Trophoblast cell (in vitro differentiated cells and primary cell): ENCODE data around the gene USP49.

Source experiments
- DNase-seq, 2 donors: peaks; one replicate each; pipeline ENCODE4 v3.0.0-alpha.2; 2016
- H2AFZ ChIP-seq: 2 replicates; pipeline ENCODE4 v1.6.1; 2013; ENCODE audit warnings: low read length, moderate library complexity, mild to moderate bottlenecking; ENCODE audit not compliant: insufficient read depth, poor library complexity
- H2AK5ac ChIP-seq: 2 replicates; pipeline ENCODE4 v1.6.1; 2013; ENCODE audit warnings: mild to moderate bottlenecking, low read length
- H2BK120ac ChIP-seq: 2 replicates; pipeline ENCODE4 v1.6.1; 2013; ENCODE audit warnings: low read length, mild to moderate bottlenecking, moderate library complexity; ENCODE audit not compliant: insufficient read depth, poor library complexity
- H2BK12ac ChIP-seq: 2 replicates; pipeline ENCODE4 v1.6.1; 2013; ENCODE audit warnings: mild to moderate bottlenecking, low read length, moderate library complexity
- H2BK5ac ChIP-seq: 2 replicates; pipeline ENCODE4 v1.6.1; 2013; ENCODE audit warnings: low read length, low read depth, moderate library complexity, mild to moderate bottlenecking; ENCODE audit not compliant: poor library complexity
- H3K14ac ChIP-seq: 2 replicates; pipeline ENCODE4 v1.6.1; 2013; ENCODE audit warnings: mild to moderate bottlenecking, low read length
- H3K18ac ChIP-seq: 2 replicates; pipeline ENCODE4 v1.6.1; 2013; ENCODE audit warnings: mild to moderate bottlenecking, low read length
- H3K23ac ChIP-seq: 2 replicates; pipeline ENCODE4 v1.6.1; 2013; ENCODE audit warnings: low read length
- H3K27ac ChIP-seq: 2 replicates; pipeline ENCODE4 v1.5.1; 2013; ENCODE audit warnings: low read depth, mild to moderate bottlenecking, inconsistent platforms, low read length, moderate library complexity
- H3K27me3 ChIP-seq: 2 replicates; pipeline ENCODE4 v1.6.1; 2013; ENCODE audit warnings: inconsistent platforms, mild to moderate bottlenecking, low read length, moderate library complexity; ENCODE audit not compliant: insufficient read depth
- H3K36me3 ChIP-seq, 2 experiments: 1 replicate in 1 of 2; 2 replicates in 1 of 2; pipeline ENCODE4 v1.6.1; 2013; ENCODE audit warnings: low read length in 2 of 2, mild to moderate bottlenecking in 2 of 2, moderate library complexity in 1 of 2; ENCODE audit not compliant: insufficient read depth in 2 of 2, control insufficient read depth in 1 of 2
- H3K4ac ChIP-seq: 2 replicates; pipeline ENCODE4 v1.6.1; 2013; ENCODE audit warnings: low read depth, mild to moderate bottlenecking, low read length, moderate library complexity
- H3K4me1 ChIP-seq, 2 experiments: 1 replicate in 1 of 2; 2 replicates in 1 of 2; pipeline ENCODE4 v1.6.1; 2013; ENCODE audit warnings: low read length in 2 of 2, mild to moderate bottlenecking in 2 of 2, moderate library complexity in 1 of 2; ENCODE audit not compliant: insufficient read depth in 2 of 2, control insufficient read depth in 1 of 2
- H3K4me2 ChIP-seq: 2 replicates; pipeline ENCODE4 v1.6.1; 2013; ENCODE audit warnings: inconsistent platforms, mild to moderate bottlenecking, low read length, moderate library complexity
- H3K4me3 ChIP-seq: 2 replicates; pipeline ENCODE4 v1.5.1; 2013; ENCODE audit warnings: mild to moderate bottlenecking, low read depth, low read length, inconsistent platforms
- H3K79me1 ChIP-seq: one replicate; pipeline ENCODE4 v1.6.1; 2013; ENCODE audit warnings: low read length
- H3K79me2 ChIP-seq: 2 replicates; pipeline ENCODE4 v1.6.1; 2013; ENCODE audit warnings: low read length, mild to moderate bottlenecking; ENCODE audit not compliant: control insufficient read depth, insufficient read depth, poor library complexity
- H3K9ac ChIP-seq: 2 replicates; pipeline ENCODE4 v1.6.1; 2013; ENCODE audit warnings: mild to moderate bottlenecking, low read length
- H3K9me3 ChIP-seq: 2 replicates; pipeline ENCODE4 v1.6.1; 2013; ENCODE audit warnings: low read depth, mild to moderate bottlenecking, control low read depth, inconsistent platforms, low read length; ENCODE audit not compliant: insufficient read depth
- H4K12ac ChIP-seq: 2 replicates; pipeline ENCODE4 v1.6.1; 2013; ENCODE audit warnings: low read depth, mild to moderate bottlenecking, low read length, moderate library complexity
- H4K8ac ChIP-seq: 2 replicates; pipeline ENCODE4 v1.6.1; 2013; ENCODE audit warnings: low read depth, mild to moderate bottlenecking, low read length, moderate library complexity
- H4K91ac ChIP-seq: one replicate; pipeline ENCODE4 v1.6.1; 2013; ENCODE audit warnings: low read depth, mild to moderate bottlenecking, low read length, moderate library complexity
- WGBS: extraction: QIAGEN DNeasy Blood & Tissue Kit; methylation state at CpG from one replicate; pipeline ENCODE4 v1.1.7; 2013; ENCODE audit warnings: missing lambda C conversion rate; ENCODE audit not compliant: insufficient read length, insufficient coverage; ENCODE audit errors: extremely low coverage; 5-methylcytosine and 5-hydroxymethylcytosine counted together

USP49 gene

GRCh38 chr6:41836660-41837052, 58.5 kb downstream of the USP49 start:
- H2BK120ac ChIP-seq = no peak overlapping the region
- H2BK5ac ChIP-seq = no peak overlapping the region
- H3K79me1 ChIP-seq = no peaks in the 10 kb centered on the region
- H3K4me2 ChIP-seq = no peak overlapping the region
- no peak overlapping the region for H3K4ac ChIP-seq
- H4K12ac ChIP-seq = no peak overlapping the region
- no peak overlapping the region for H4K8ac ChIP-seq
- H3K9me3 ChIP-seq = no peaks in the 10 kb centered on the region
- H2BK12ac ChIP-seq = no peak overlapping the region
- WGBS = no CpG with 5 or more reads among the region's 2 CpGs
- no peak overlapping the region for H4K91ac ChIP-seq
- no peak overlapping the region for H3K14ac ChIP-seq
- DNase-seq = peak in 1 of 2 donors; percentile 18
- H3K23ac ChIP-seq = no peak overlapping the region
- no peak overlapping the region for H3K27ac ChIP-seq
- H3K4me1 ChIP-seq = no peaks in the 10 kb centered on the region
- H3K79me2 ChIP-seq = no peaks in the 10 kb centered on the region
- no peak overlapping the region for H3K9ac ChIP-seq
- H3K36me3 ChIP-seq = no peaks in the 10 kb centered on the region
- H2AFZ ChIP-seq = no peak overlapping the region
- no peaks in the 10 kb centered on the region for H3K27me3 ChIP-seq
- H3K4me3 ChIP-seq = no peak overlapping the region
- H3K18ac ChIP-seq = no peak overlapping the region
- H2AK5ac ChIP-seq = no peak overlapping the region

DNA sequence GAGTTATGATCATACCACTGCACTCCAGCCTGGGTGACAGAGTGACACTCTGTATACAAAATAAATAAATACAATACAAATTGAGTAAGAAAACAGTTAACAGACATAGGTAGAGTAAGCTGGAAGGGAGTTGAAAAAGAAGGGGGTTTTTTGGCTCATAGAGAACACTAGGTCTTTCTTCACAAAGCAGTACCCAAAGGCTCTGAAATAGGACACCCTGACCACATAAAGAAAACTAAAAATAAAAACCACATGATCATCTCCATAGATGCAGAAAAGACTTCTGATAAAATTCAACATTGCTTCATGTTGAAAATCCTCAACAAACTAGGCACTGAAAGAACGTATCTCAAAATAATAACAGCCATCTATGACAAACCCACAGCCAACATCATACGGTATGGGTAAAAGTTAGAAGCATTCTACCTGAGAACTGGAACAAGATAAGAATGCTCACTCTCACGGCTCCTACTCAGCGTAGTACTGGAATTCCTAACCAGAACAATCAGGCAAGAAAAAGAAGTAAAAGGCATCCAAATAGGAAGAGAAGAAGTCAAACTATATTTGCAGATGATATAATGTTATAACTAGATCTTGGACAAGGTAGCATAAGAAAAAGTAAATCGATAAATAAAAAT, 59.0 kb downstream of the USP49 start:
- Histone ChIP-seq H4K8ac (no peak overlapping the region), H3K9me3 (no peaks in the 10 kb centered on the region), H3K4me1 (no peaks in the 10 kb centered on the region), H2BK5ac (no peak overlapping the region), H3K14ac (no peak overlapping the region), H3K4ac (no peak overlapping the region), H3K79me1 (no peaks in the 10 kb centered on the region), H2AFZ (no peak overlapping the region), H4K12ac (no peak overlapping the region), H3K27me3 (no peaks in the 10 kb centered on the region), H3K79me2 (no peaks in the 10 kb centered on the region), H3K4me2 (no peak overlapping the region), H2BK12ac (no peak overlapping the region), H3K23ac (no peak overlapping the region), H3K27ac (no peak overlapping the region), H3K36me3 (no peaks in the 10 kb centered on the region), H4K91ac (no peak overlapping the region), H2AK5ac (no peak overlapping the region), H2BK120ac (no peak overlapping the region), H3K9ac (no peak overlapping the region), H3K4me3 (no peak overlapping the region), H3K18ac (no peak overlapping the region)
- DNase-seq = no peak
- no CpG with 5 or more reads among the region's 5 CpGs for WGBS

GRCh38 chr6:41832263-41832662, 62.9 kb downstream of the USP49 start:
- no peak overlapping the region for H4K12ac ChIP-seq
- no peak overlapping the region for H3K27ac ChIP-seq
- no peak overlapping the region for H3K4me3 ChIP-seq
- H3K36me3 ChIP-seq = no peaks in the 10 kb centered on the region
- no peak overlapping the region for H3K23ac ChIP-seq
- H3K14ac ChIP-seq = no peak overlapping the region
- H3K79me1 ChIP-seq = no peaks in the 10 kb centered on the region
- no peak overlapping the region for H2BK12ac ChIP-seq
- no peak overlapping the region for H4K91ac ChIP-seq
- no peak overlapping the region for H4K8ac ChIP-seq
- H3K79me2 ChIP-seq = no peaks in the 10 kb centered on the region
- no peaks in the 10 kb centered on the region for H3K4me1 ChIP-seq
- DNase-seq = no peak
- no peak overlapping the region for H2BK120ac ChIP-seq
- no peak overlapping the region for H2BK5ac ChIP-seq
- no CpG with 5 or more reads among the region's 3 CpGs for WGBS
- H2AK5ac ChIP-seq = no peak overlapping the region
- H3K4me2 ChIP-seq = no peak overlapping the region
- H3K18ac ChIP-seq = no peak overlapping the region
- H2AFZ ChIP-seq = no peak overlapping the region
- H3K4ac ChIP-seq = no peak overlapping the region
- H3K9me3 ChIP-seq = no peaks in the 10 kb centered on the region
- H3K27me3 ChIP-seq = no peaks in the 10 kb centered on the region
- no peak overlapping the region for H3K9ac ChIP-seq

DNA sequence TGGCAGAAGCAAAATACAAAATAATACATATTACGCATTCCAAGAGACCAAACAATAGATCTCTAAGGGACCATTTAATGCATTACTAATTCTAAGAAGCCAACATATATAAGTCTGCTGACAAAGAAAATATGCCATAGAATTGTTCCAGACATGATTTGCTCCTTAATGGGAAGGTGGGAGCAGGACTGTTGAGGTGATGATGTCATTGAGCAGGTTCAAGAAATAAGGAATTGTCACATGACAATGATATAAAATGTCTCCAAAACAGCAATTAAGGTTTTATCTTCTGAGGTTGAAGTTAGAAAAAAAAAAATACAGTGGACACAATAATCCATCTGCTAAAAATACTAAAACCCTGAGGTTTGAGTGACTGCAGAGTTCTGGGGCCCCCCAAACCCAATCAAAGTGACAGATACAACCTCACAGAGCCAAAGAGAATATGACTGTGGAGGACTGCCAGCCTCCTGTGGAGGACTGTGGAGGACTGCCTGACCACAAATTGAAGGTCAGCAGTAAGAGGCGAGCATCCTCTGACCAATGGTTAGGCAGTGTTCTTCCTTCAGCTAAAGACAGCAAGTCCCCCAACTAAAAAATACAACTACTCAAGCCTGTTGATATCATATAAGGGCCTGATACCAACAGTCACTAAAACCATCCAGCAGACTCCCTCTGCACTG, 68.7 kb downstream of the USP49 start:
- Histone ChIP-seq H3K4me3 (no peak overlapping the region), H3K79me2 (no peaks in the 10 kb centered on the region), H4K91ac (no peak overlapping the region), H3K4ac (no peak overlapping the region), H3K79me1 (no peaks in the 10 kb centered on the region), H3K18ac (no peak overlapping the region), H4K8ac (no peak overlapping the region), H4K12ac (no peak overlapping the region), H2BK5ac (no peak overlapping the region), H2AK5ac (no peak overlapping the region), H3K23ac (no peak overlapping the region), H3K36me3 (no peaks in the 10 kb centered on the region), H3K27me3 (no peaks in the 10 kb centered on the region), H2AFZ (no peak overlapping the region), H3K4me2 (no peak overlapping the region), H3K9me3 (no peaks in the 10 kb centered on the region), H3K9ac (no peak overlapping the region), H2BK12ac (no peak overlapping the region), H3K14ac (no peak overlapping the region), H3K27ac (no peak overlapping the region), H3K4me1 (peaks cover 0 to 4% of the 10 kb centered on the region in 2 experiments), H2BK120ac (no peak overlapping the region)
- WGBS = no CpG with 5 or more reads among the region's 2 CpGs
- no peak for DNase-seq
